GM23338 (cell line): Measurements from ENCODE around the gene EIF1B. TPM values are rescaled to one million over a fixed set of nuclear protein-coding genes. Genes with fewer than 3 reads are reported as not detected.

Experiments used
- ATAC-seq: fragments of 200-7000 bp; cut with Tn5 transposase; 3 replicates; pipeline ENCODE4 v1.9.1; 2020
- DNase-seq: peaks from one replicate; pipeline ENCODE4 v3.0.0-alpha.2; 2015; ENCODE audit warnings: low spot score
- H2AFZ ChIP-seq: fragments of 200-600 bp; sonication (generic); 2 replicates; pipeline ENCODE4 v1.8.0; 2016; ENCODE audit warnings: antibody characterized with exemption, mild to moderate bottlenecking, moderate library complexity
- H3F3A ChIP-seq: fragments of 200-600 bp; sonication (generic); replicated peaks from 2 replicates; pipeline ENCODE4 v1.8.0; 2017; ENCODE audit warnings: antibody characterized with exemption, mixed run types, low read depth
- H3K27ac ChIP-seq: fragments of 200-600 bp; sonication (generic); 2 replicates; pipeline ENCODE4 v1.6.1; 2016; ENCODE audit warnings: low read depth
- H3K27me3 ChIP-seq: fragments of 200-600 bp; sonication (generic); 2 replicates; pipeline ENCODE4 v1.8.0; 2016; ENCODE audit warnings: mild to moderate bottlenecking, mixed run types, moderate library complexity; ENCODE audit not compliant: insufficient read depth
- H3K36me3 ChIP-seq: fragments of 200-600 bp; sonication (generic); 2 replicates; pipeline ENCODE4 v1.8.0; 2016; ENCODE audit warnings: mild to moderate bottlenecking; ENCODE audit not compliant: insufficient read depth
- H3K4me1 ChIP-seq: fragments of 200-600 bp; sonication (generic); 2 replicates; pipeline ENCODE4 v1.8.0; 2016; ENCODE audit warnings: mild to moderate bottlenecking, moderate library complexity; ENCODE audit not compliant: insufficient read depth
- H3K4me2 ChIP-seq: fragments of 200-600 bp; sonication (generic); 2 replicates; pipeline ENCODE4 v1.7.1; 2017; ENCODE audit warnings: mixed run types
- H3K4me3 ChIP-seq: fragments of 200-600 bp; sonication (generic); 2 replicates; pipeline ENCODE4 v1.6.1; 2016; ENCODE audit warnings: mixed run types
- H3K79me2 ChIP-seq: fragments of 200-600 bp; sonication (generic); replicated peaks from 2 replicates; pipeline ENCODE4 v1.8.0; 2017; ENCODE audit warnings: mild to moderate bottlenecking; ENCODE audit not compliant: insufficient read depth
- H3K9me2 ChIP-seq: fragments of 200-600 bp; sonication (generic); 2 replicates; pipeline ENCODE4 v1.8.0; 2017; ENCODE audit not compliant: insufficient read depth
- H4K20me1 ChIP-seq: fragments of 200-600 bp; sonication (generic); replicated peaks from 2 replicates; pipeline ENCODE4 v1.8.0; 2017; ENCODE audit warnings: mild to moderate bottlenecking; ENCODE audit not compliant: insufficient read depth
- H3K27ac Mint-ChIP-seq: 2 replicates; pipeline ENCODE4 v1.8.0; 2020; ENCODE audit warnings: inconsistent platforms, mild to moderate bottlenecking, moderate library complexity, mixed read lengths
- H3K27me3 Mint-ChIP-seq: 3 replicates; pipeline ENCODE4 v1.8.0; 2022; ENCODE audit warnings: low read depth, mild to moderate bottlenecking, moderate library complexity, mixed read lengths, inconsistent platforms; ENCODE audit not compliant: insufficient read depth, poor library complexity
- H3K36me3 Mint-ChIP-seq: 3 replicates; pipeline ENCODE4 v1.8.0; 2021; ENCODE audit warnings: low read depth, mild to moderate bottlenecking, inconsistent platforms, moderate library complexity, mixed read lengths
- H3K4me1 Mint-ChIP-seq: 3 replicates; pipeline ENCODE4 v1.8.0; 2020; ENCODE audit warnings: mild to moderate bottlenecking, inconsistent platforms, mixed read lengths
- H3K4me3 Mint-ChIP-seq: 3 replicates; pipeline ENCODE4 v1.8.0; 2021; ENCODE audit warnings: moderate library complexity, mild to moderate bottlenecking, inconsistent platforms, mixed read lengths
- H3K9me3 Mint-ChIP-seq: 3 replicates; pipeline ENCODE4 v1.8.0; 2020; ENCODE audit warnings: moderate library complexity, mild to moderate bottlenecking, inconsistent platforms, mixed read lengths
- CREB1 ChIP-seq: fragments of 250-450 bp; sonication (Bioruptor Pico); IDR thresholded peaks from 2 replicates; pipeline ENCODE4 v1.5.0; 2020; ENCODE audit warnings: low read depth, mild to moderate bottlenecking, moderate library complexity
- CTCF ChIP-seq, 2 experiments: fragments of 200-600 bp in 1 of 2; sonication (generic) in 1 of 2; conservative IDR thresholded peaks; 2 replicates each; pipeline versions ENCODE4 v1.5.1 to v1.6.1; 2016 to 2017; ENCODE audit warnings: antibody characterized with exemption in 2 of 2, low read depth in 2 of 2, mild to moderate bottlenecking in 2 of 2, moderate library complexity in 1 of 2
- EZH2 ChIP-seq: fragments of 200-600 bp; sonication (generic); IDR thresholded peaks from one replicate; pipeline ENCODE4 v1.8.0; 2017; ENCODE audit warnings: antibody characterized with exemption, mild to moderate bottlenecking, low read depth; ENCODE audit not compliant: unreplicated experiment
- EZH2phosphoT487 ChIP-seq: fragments of 200-600 bp; sonication (generic); IDR thresholded peaks from one replicate; pipeline ENCODE4 v1.8.1; 2018; ENCODE audit warnings: antibody characterized with exemption; ENCODE audit not compliant: unreplicated experiment
- JUNB ChIP-seq: IDR thresholded peaks from one replicate; pipeline ENCODE4 v1.6.1; 2016; ENCODE audit warnings: antibody characterized with exemption; ENCODE audit not compliant: unreplicated experiment
- ZNF114 ChIP-seq: fragments of 250-450 bp; sonication (Bioruptor Pico); IDR thresholded peaks from 2 replicates; pipeline ENCODE4 v1.5.0; 2020; ENCODE audit warnings: mild to moderate bottlenecking, moderate library complexity
- ZNF331 ChIP-seq: fragments of 250-450 bp; sonication (Bioruptor Pico); IDR thresholded peaks from 2 replicates; pipeline ENCODE4 v1.5.0; 2020; ENCODE audit warnings: low read depth, mild to moderate bottlenecking, moderate library complexity
- polyA plus RNA-seq: library from polyadenylated mRNA; unstranded; fragments of >200 nt; fragmentation: Nextera tagmentation; extraction: Ambion mirVana; gene quantifications from 2 replicates; pipeline ENCODE4 v1.2.1, GENCODE V29; 2016
- total RNA-seq: library from RNA; depleted of rRNA; stranded (reverse); fragments of >200 nt; shearing (Covaris generic); gene quantifications from 2 replicates; pipeline ENCODE4 v1.2.3, GENCODE V29; 2014
- TF ChIP-seq, protein P1 (sequence below): IDR thresholded peaks from 2 replicates; pipeline ENCODE4 v1.6.1; 2016; ENCODE audit warnings: antibody characterized with exemption
- TF ChIP-seq, protein P2 (sequence below): IDR thresholded peaks from one replicate; pipeline ENCODE4 v1.6.1; 2018; ENCODE audit warnings: antibody characterized with exemption; ENCODE audit not compliant: unreplicated experiment

Gene EIF1B
- total and polyA plus RNA-seq, 2 experiments from 2014 or later = 24.4 to 229 TPM

DNA sequence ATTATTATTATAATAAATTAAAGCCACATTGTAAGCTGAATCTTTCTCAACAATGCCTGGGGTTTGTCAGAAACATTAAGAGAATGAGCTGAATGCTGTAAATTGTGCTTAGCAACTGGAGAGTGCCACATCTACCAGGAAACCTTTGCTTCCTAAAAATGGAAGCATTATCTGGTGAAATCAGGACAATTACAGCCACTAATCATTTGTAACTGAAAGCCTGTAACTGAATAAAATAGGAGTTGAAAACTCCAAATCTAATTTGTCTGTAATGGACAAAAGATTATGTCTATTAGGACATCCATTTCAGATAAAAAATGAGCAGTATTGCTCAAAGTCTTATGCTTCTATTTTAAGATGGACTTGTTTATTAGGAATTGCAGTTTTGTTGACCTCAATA lies 32.2 kb downstream of the EIF1B start:
- Histone ChIP-seq H3F3A (no peaks in the 10 kb centered on the region), H2AFZ (no peak overlapping the region), H3K27me3 (no peaks in the 10 kb centered on the region), H3K4me2 (no peak overlapping the region), H3K27ac (no peak overlapping the region), H3K9me2 (peaks cover 4% of the 10 kb centered on the region; the same call in 1 of the 2 replicates), H3K4me1 (no peaks in the 10 kb centered on the region), H3K79me2 (no peaks in the 10 kb centered on the region), H4K20me1 (no peaks in the 10 kb centered on the region), H3K4me3 (no peak overlapping the region), H3K36me3 (no peaks in the 10 kb centered on the region)
- Mint-ChIP-seq H3K36me3 (no peaks in the 10 kb centered on the region), H3K27me3 (no peaks in the 10 kb centered on the region), H3K4me3 (no peak overlapping the region), H3K4me1 (no peaks in the 10 kb centered on the region), H3K9me3 (no peaks in the 10 kb centered on the region), H3K27ac (no peak overlapping the region)
- DNase-seq (no peak), ATAC-seq (no peak)
- TF ChIP-seq CTCF (conservative IDR thresholded peaks at IDR 0.05; ENCODE audit: low read depth in 2 of 2) (no peak), EZH2phosphoT487 (no peak), EZH2 (no peak), ZNF331 (no peak), CREB1 (CRISPR knock-in tag) (no peak), ZNF114 (CRISPR knock-in tag) (no peak), JUNB (no peak)
- TF ChIP-seq, protein P1, sequence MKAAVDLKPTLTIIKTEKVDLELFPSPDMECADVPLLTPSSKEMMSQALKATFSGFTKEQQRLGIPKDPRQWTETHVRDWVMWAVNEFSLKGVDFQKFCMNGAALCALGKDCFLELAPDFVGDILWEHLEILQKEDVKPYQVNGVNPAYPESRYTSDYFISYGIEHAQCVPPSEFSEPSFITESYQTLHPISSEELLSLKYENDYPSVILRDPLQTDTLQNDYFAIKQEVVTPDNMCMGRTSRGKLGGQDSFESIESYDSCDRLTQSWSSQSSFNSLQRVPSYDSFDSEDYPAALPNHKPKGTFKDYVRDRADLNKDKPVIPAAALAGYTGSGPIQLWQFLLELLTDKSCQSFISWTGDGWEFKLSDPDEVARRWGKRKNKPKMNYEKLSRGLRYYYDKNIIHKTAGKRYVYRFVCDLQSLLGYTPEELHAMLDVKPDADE = no peak
- TF ChIP-seq, protein P2, sequence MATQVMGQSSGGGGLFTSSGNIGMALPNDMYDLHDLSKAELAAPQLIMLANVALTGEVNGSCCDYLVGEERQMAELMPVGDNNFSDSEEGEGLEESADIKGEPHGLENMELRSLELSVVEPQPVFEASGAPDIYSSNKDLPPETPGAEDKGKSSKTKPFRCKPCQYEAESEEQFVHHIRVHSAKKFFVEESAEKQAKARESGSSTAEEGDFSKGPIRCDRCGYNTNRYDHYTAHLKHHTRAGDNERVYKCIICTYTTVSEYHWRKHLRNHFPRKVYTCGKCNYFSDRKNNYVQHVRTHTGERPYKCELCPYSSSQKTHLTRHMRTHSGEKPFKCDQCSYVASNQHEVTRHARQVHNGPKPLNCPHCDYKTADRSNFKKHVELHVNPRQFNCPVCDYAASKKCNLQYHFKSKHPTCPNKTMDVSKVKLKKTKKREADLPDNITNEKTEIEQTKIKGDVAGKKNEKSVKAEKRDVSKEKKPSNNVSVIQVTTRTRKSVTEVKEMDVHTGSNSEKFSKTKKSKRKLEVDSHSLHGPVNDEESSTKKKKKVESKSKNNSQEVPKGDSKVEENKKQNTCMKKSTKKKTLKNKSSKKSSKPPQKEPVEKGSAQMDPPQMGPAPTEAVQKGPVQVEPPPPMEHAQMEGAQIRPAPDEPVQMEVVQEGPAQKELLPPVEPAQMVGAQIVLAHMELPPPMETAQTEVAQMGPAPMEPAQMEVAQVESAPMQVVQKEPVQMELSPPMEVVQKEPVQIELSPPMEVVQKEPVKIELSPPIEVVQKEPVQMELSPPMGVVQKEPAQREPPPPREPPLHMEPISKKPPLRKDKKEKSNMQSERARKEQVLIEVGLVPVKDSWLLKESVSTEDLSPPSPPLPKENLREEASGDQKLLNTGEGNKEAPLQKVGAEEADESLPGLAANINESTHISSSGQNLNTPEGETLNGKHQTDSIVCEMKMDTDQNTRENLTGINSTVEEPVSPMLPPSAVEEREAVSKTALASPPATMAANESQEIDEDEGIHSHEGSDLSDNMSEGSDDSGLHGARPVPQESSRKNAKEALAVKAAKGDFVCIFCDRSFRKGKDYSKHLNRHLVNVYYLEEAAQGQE = no peak

DNA sequence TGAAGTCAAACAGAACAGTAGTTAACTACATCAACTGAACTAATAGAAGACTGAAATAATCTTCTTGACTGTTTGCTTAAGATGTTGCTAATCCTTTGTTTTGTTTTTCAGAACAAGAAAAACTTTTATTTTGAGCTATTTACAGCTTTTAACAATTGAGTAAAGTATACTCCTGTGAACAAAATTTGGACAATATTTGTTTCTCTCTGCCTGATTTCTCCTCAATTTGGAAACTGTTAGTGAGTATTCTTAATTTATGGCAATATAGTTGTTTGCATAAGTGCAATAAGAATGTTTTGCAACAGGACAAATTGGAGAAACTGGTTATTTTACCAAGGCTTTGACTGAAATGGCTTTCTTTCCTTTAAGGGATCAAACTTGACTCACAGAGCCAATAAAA lies 41.0 kb downstream of the EIF1B start:
- peaks cover 21% of the 10 kb centered on the region for H3K9me3 Mint-ChIP-seq
- H3K27me3 Mint-ChIP-seq = peaks cover 3% of the 10 kb centered on the region
- ATAC-seq = no peak

More for the DNA sequence above, 41.0 kb downstream of the EIF1B start:
- no peak for TF ChIP-seq EZH2phosphoT487
- H3K4me2 ChIP-seq = no peak overlapping the region
- H4K20me1 ChIP-seq = no peaks in the 10 kb centered on the region
- no peaks in the 10 kb centered on the region for H3K36me3 ChIP-seq
- no peaks in the 10 kb centered on the region for H3K79me2 ChIP-seq
- H2AFZ ChIP-seq = no peak overlapping the region
- no peaks in the 10 kb centered on the region for H3F3A ChIP-seq
- peaks cover 7% of the 10 kb centered on the region; the same call in 1 of the 2 replicates for H3K9me2 ChIP-seq
- H3K4me1 ChIP-seq = no peaks in the 10 kb centered on the region
- H3K4me3 Mint-ChIP-seq = no peak overlapping the region
- no peaks in the 10 kb centered on the region for H3K27me3 ChIP-seq
- H3K27ac ChIP-seq = no peak overlapping the region
- no peak overlapping the region for H3K27ac Mint-ChIP-seq
- H3K4me3 ChIP-seq = no peak overlapping the region
- DNase-seq = no peak
- H3K4me1 Mint-ChIP-seq = no peaks in the 10 kb centered on the region
- H3K36me3 Mint-ChIP-seq = peaks cover 8% of the 10 kb centered on the region; the same call in 1 of the 3 replicates
